Trophoblast cell (in vitro differentiated cells and primary cell): ENCODE measurements around the gene ZAP70.
A peak's percentile ranks its signal among the peaks of the same experiment; 100 is the strongest.
"Not testable (repeated sequence)": the region's sequence is repeated elsewhere in the genome, so short reads cannot be mapped to it uniquely, and the experiment has no call there.

Experiments used
- DNase-seq, 2 donors: peaks; one replicate each; pipeline ENCODE4 v3.0.0-alpha.2; 2016
- H2AFZ ChIP-seq: 2 replicates; pipeline ENCODE4 v1.6.1; 2013; ENCODE audit warnings: low read length, moderate library complexity, mild to moderate bottlenecking; ENCODE audit not compliant: insufficient read depth, poor library complexity
- H2AK5ac ChIP-seq: 2 replicates; pipeline ENCODE4 v1.6.1; 2013; ENCODE audit warnings: mild to moderate bottlenecking, low read length
- H2BK120ac ChIP-seq: 2 replicates; pipeline ENCODE4 v1.6.1; 2013; ENCODE audit warnings: low read length, mild to moderate bottlenecking, moderate library complexity; ENCODE audit not compliant: insufficient read depth, poor library complexity
- H2BK12ac ChIP-seq: 2 replicates; pipeline ENCODE4 v1.6.1; 2013; ENCODE audit warnings: mild to moderate bottlenecking, low read length, moderate library complexity
- H2BK5ac ChIP-seq: 2 replicates; pipeline ENCODE4 v1.6.1; 2013; ENCODE audit warnings: low read length, low read depth, moderate library complexity, mild to moderate bottlenecking; ENCODE audit not compliant: poor library complexity
- H3K14ac ChIP-seq: 2 replicates; pipeline ENCODE4 v1.6.1; 2013; ENCODE audit warnings: mild to moderate bottlenecking, low read length
- H3K18ac ChIP-seq: 2 replicates; pipeline ENCODE4 v1.6.1; 2013; ENCODE audit warnings: mild to moderate bottlenecking, low read length
- H3K23ac ChIP-seq: 2 replicates; pipeline ENCODE4 v1.6.1; 2013; ENCODE audit warnings: low read length
- H3K27ac ChIP-seq: 2 replicates; pipeline ENCODE4 v1.5.1; 2013; ENCODE audit warnings: low read depth, mild to moderate bottlenecking, inconsistent platforms, low read length, moderate library complexity
- H3K27me3 ChIP-seq: 2 replicates; pipeline ENCODE4 v1.6.1; 2013; ENCODE audit warnings: inconsistent platforms, mild to moderate bottlenecking, low read length, moderate library complexity; ENCODE audit not compliant: insufficient read depth
- H3K36me3 ChIP-seq, 2 experiments: 1 replicate in 1 of 2; 2 replicates in 1 of 2; pipeline ENCODE4 v1.6.1; 2013; ENCODE audit warnings: low read length in 2 of 2, mild to moderate bottlenecking in 2 of 2, moderate library complexity in 1 of 2; ENCODE audit not compliant: insufficient read depth in 2 of 2, control insufficient read depth in 1 of 2
- H3K4ac ChIP-seq: 2 replicates; pipeline ENCODE4 v1.6.1; 2013; ENCODE audit warnings: low read depth, mild to moderate bottlenecking, low read length, moderate library complexity
- H3K4me1 ChIP-seq, 2 experiments: 1 replicate in 1 of 2; 2 replicates in 1 of 2; pipeline ENCODE4 v1.6.1; 2013; ENCODE audit warnings: low read length in 2 of 2, mild to moderate bottlenecking in 2 of 2, moderate library complexity in 1 of 2; ENCODE audit not compliant: insufficient read depth in 2 of 2, control insufficient read depth in 1 of 2
- H3K4me2 ChIP-seq: 2 replicates; pipeline ENCODE4 v1.6.1; 2013; ENCODE audit warnings: inconsistent platforms, mild to moderate bottlenecking, low read length, moderate library complexity
- H3K4me3 ChIP-seq: 2 replicates; pipeline ENCODE4 v1.5.1; 2013; ENCODE audit warnings: mild to moderate bottlenecking, low read depth, low read length, inconsistent platforms
- H3K79me1 ChIP-seq: one replicate; pipeline ENCODE4 v1.6.1; 2013; ENCODE audit warnings: low read length
- H3K79me2 ChIP-seq: 2 replicates; pipeline ENCODE4 v1.6.1; 2013; ENCODE audit warnings: low read length, mild to moderate bottlenecking; ENCODE audit not compliant: control insufficient read depth, insufficient read depth, poor library complexity
- H3K9ac ChIP-seq: 2 replicates; pipeline ENCODE4 v1.6.1; 2013; ENCODE audit warnings: mild to moderate bottlenecking, low read length
- H3K9me3 ChIP-seq: 2 replicates; pipeline ENCODE4 v1.6.1; 2013; ENCODE audit warnings: low read depth, mild to moderate bottlenecking, control low read depth, inconsistent platforms, low read length; ENCODE audit not compliant: insufficient read depth
- H4K12ac ChIP-seq: 2 replicates; pipeline ENCODE4 v1.6.1; 2013; ENCODE audit warnings: low read depth, mild to moderate bottlenecking, low read length, moderate library complexity
- H4K8ac ChIP-seq: 2 replicates; pipeline ENCODE4 v1.6.1; 2013; ENCODE audit warnings: low read depth, mild to moderate bottlenecking, low read length, moderate library complexity
- H4K91ac ChIP-seq: one replicate; pipeline ENCODE4 v1.6.1; 2013; ENCODE audit warnings: low read depth, mild to moderate bottlenecking, low read length, moderate library complexity
- WGBS: extraction: QIAGEN DNeasy Blood & Tissue Kit; methylation state at CpG from one replicate; pipeline ENCODE4 v1.1.7; 2013; ENCODE audit warnings: missing lambda C conversion rate; ENCODE audit not compliant: insufficient read length, insufficient coverage; ENCODE audit errors: extremely low coverage; 5-methylcytosine and 5-hydroxymethylcytosine counted together

The ZAP70 gene

DNA sequence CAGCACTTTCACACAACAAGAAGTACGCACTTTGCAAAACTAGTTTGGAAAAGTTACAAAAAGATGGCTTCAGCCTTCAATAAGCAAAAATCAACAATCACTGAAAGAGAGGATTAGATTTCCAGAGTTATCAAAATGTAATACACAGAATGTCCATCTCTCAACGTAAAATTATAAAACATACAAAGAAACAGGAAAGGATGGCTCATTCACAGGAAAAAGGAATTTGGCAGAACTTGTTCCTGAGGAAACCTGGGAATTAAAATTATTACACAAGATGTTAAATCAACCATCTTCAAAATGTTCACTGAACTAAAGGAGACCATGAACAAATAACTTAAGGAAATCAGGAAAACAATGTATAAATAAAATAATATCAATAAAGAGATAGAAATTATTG, 35.9 kb upstream of the ZAP70 start:
- WGBS: no CpG with 5 or more reads among the region's 2 CpGs

DNA sequence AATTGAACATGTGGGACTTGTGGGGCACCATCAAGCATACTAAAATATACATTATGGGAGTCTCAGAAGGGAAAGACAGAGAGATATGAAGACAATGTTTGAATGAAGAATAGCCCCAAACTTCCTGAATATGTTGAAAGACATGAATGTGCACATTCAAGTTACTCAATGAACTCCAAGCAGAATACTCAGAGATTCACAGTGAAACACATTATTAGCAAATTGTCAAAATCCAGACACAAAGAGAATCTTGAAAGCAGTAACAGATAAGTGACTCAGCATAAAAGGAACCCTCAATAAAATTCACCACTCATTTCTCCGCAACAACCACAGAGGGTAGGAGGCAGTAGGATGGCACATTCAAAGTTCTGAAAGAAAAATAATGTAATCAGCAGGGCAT, 35.1 kb upstream of the ZAP70 start:
- no peak overlapping the region for H3K18ac ChIP-seq
- H4K91ac ChIP-seq: no peak overlapping the region
- H3K36me3 ChIP-seq: no peaks in the 10 kb centered on the region

More for the DNA sequence above, 35.9 kb upstream of the ZAP70 start:
- no peaks in the 10 kb centered on the region for H3K79me2 ChIP-seq
- no peak overlapping the region for H2BK5ac ChIP-seq
- H3K18ac ChIP-seq: no peak overlapping the region
- no peak overlapping the region for H3K23ac ChIP-seq
- no peak for DNase-seq
- H3K79me1 ChIP-seq: peaks cover 1% of the 10 kb centered on the region
- no peak overlapping the region for H3K4me3 ChIP-seq
- no peak overlapping the region for H2BK12ac ChIP-seq
- no peak overlapping the region for H3K9ac ChIP-seq
- H3K9me3 ChIP-seq: no peaks in the 10 kb centered on the region
- H2BK120ac ChIP-seq: no peak overlapping the region
- no peak overlapping the region for H3K4me2 ChIP-seq
- no peak overlapping the region for H3K27ac ChIP-seq
- H3K4me1 ChIP-seq: peaks cover 0 to 15% of the 10 kb centered on the region in 2 experiments
- no peak overlapping the region for H4K91ac ChIP-seq
- H3K4ac ChIP-seq: no peak overlapping the region
- H3K27me3 ChIP-seq: no peaks in the 10 kb centered on the region
- H4K12ac ChIP-seq: no peak overlapping the region
- no peak overlapping the region for H2AFZ ChIP-seq
- no peak overlapping the region for H2AK5ac ChIP-seq
- H3K14ac ChIP-seq: no peak overlapping the region
- H4K8ac ChIP-seq: no peak overlapping the region
- H3K36me3 ChIP-seq: no peaks in the 10 kb centered on the region

DNA sequence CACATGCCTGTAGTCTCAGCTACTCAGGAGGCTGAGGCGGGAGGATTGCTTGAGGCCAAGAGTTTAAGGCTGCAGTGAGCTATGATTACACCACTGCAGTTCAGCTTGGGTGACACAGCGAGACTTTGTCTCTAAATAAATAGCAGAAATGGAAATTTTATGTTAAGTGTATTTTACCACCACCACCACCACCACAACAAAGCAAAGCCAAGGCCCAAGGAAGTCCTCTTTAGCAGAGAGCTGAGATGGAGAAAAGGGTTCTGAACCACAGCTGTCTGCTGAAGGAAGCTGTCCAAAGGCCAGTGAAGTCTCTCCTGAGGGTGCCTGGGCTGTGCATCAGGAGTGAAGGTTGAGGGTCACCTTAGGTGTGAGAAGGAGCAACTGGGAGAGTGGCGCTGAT, 26.1 kb upstream of the ZAP70 start:
- H2BK12ac ChIP-seq, H2AFZ ChIP-seq, H3K27ac ChIP-seq, H4K91ac ChIP-seq, H3K36me3 ChIP-seq, DNase-seq, H3K79me1 ChIP-seq, H3K18ac ChIP-seq, H3K4me3 ChIP-seq, H4K8ac ChIP-seq, H3K9me3 ChIP-seq, H3K4me2 ChIP-seq, H3K79me2 ChIP-seq, H2BK5ac ChIP-seq, H2AK5ac ChIP-seq, H3K27me3 ChIP-seq, H2BK120ac ChIP-seq, H3K9ac ChIP-seq, H3K23ac ChIP-seq, H4K12ac ChIP-seq, H3K4ac ChIP-seq, H3K14ac ChIP-seq: not testable (repeated sequence)
- no CpG with 5 or more reads among the region's 3 CpGs for WGBS
- peaks cover 7 to 11% of the 10 kb centered on the region in 2 experiments for H3K4me1 ChIP-seq

More for the DNA sequence above, 35.1 kb upstream of the ZAP70 start:
- Histone ChIP-seq H4K8ac (no peak overlapping the region), H2BK5ac (no peak overlapping the region), H2BK12ac (no peak overlapping the region), H3K23ac (no peak overlapping the region), H3K4ac (no peak overlapping the region), H2BK120ac (no peak overlapping the region), H3K27ac (no peak overlapping the region), H2AFZ (no peak overlapping the region), H3K4me3 (no peak overlapping the region), H3K27me3 (no peaks in the 10 kb centered on the region), H4K12ac (no peak overlapping the region), H3K4me1 (peaks cover 0 to 12% of the 10 kb centered on the region in 2 experiments), H3K79me1 (peaks cover 1% of the 10 kb centered on the region), H3K9me3 (no peaks in the 10 kb centered on the region), H3K14ac (no peak overlapping the region), H3K79me2 (no peaks in the 10 kb centered on the region), H3K9ac (no peak overlapping the region), H3K4me2 (no peak overlapping the region), H2AK5ac (no peak overlapping the region)
- no peak for DNase-seq
- no CpG with 5 or more reads among the region's 1 CpG for WGBS

DNA sequence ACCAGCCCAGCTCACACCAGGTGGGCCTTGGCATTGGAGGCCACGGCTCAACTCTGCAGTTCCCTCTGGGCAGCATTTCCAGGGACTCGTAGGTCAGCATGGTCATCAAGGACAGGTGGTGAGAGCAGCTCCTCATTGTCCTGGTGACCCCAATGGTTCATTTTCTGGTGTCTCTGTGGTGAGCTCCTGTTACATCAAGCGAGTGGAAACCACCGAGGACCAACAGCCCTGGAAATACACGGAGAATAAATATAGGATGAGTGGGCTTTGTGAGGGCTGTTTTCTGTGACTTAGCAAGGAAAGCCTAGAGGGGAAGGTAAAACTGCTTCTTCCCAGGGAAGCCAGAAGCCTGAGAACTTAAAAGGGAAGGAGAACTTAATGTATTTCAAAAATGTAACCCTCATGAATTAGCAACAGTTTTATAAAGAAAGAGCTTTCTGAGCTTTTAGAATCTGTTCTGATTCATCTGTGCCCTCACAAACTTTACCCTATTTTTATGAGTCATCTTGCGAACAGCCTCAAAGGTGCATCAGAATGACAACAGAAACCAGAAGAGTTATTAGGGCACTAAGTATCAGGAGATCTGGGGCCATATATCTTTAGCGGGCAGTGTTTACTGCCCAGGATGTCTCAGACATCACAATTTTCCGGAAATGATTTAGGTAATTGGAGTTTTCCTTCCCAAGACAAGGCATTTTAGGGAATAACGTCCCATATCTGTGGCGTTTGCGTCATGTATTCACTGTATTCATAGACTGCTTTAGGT, 25.1 kb upstream of the ZAP70 start:
- Histone ChIP-seq H3K14ac (no peak overlapping the region), H3K79me1 (no peaks in the 10 kb centered on the region), H3K9ac (no peak overlapping the region), H3K27me3 (no peaks in the 10 kb centered on the region), H3K23ac (no peak overlapping the region), H3K27ac (no peak overlapping the region), H3K4me3 (no peak overlapping the region), H2BK120ac (no peak overlapping the region), H4K12ac (no peak overlapping the region), H4K8ac (no peak overlapping the region), H3K18ac (no peak overlapping the region), H2BK5ac (no peak overlapping the region), H3K4ac (no peak overlapping the region), H2AK5ac (no peak overlapping the region), H3K4me2 (no peak overlapping the region), H2AFZ (no peak overlapping the region), H3K4me1 (peaks cover 7 to 11% of the 10 kb centered on the region in 2 experiments), H2BK12ac (no peak overlapping the region), H3K36me3 (no peaks in the 10 kb centered on the region), H4K91ac (no peak overlapping the region), H3K79me2 (no peaks in the 10 kb centered on the region), H3K9me3 (peaks cover 2% of the 10 kb centered on the region)
- DNase-seq: peak; percentile 44 to 75
- no CpG with 5 or more reads among the region's 11 CpGs for WGBS
